WTC11 (cell line): ENCODE data around the gene ZSCAN20. TPM values are rescaled to one million over a fixed set of nuclear protein-coding genes. Genes with fewer than 3 reads are reported as not detected.

Source experiments
- ATAC-seq: fragments of 200-7000 bp; cut with Tn5 transposase; 2 replicates; pipeline ENCODE4 v1.10.0; 2021; ENCODE audit warnings: mild to moderate bottlenecking, moderate library complexity
- CTCF ChIA-PET: fragments of 300-600 bp; sonication (Branson Sonifier 250); formaldehyde crosslinking; loops from one replicate; lab custom pipeline; 2021; ENCODE audit warnings: antibody characterized with exemption; lab: Charles Lee
- POLR2A ChIA-PET: fragments of 350-600 bp; sonication (Branson Sonifier 250); formaldehyde crosslinking; loops from one replicate; lab custom pipeline; 2021; ENCODE audit warnings: antibody characterized with exemption; lab: Charles Lee
- DNase-seq: peaks from one replicate; pipeline ENCODE4 v3.0.0; 2021; ENCODE audit warnings: low spot score
- H3K27ac Mint-ChIP-seq: 2 replicates; pipeline ENCODE4 v1.8.0; 2021; ENCODE audit warnings: mixed read lengths
- H3K27me3 Mint-ChIP-seq: 2 replicates; pipeline ENCODE4 v1.8.0; 2021; ENCODE audit warnings: low read depth, mild to moderate bottlenecking, moderate library complexity, mixed read lengths
- H3K36me3 Mint-ChIP-seq: 2 replicates; pipeline ENCODE4 v1.8.0; 2021; ENCODE audit warnings: mixed read lengths
- H3K4me1 Mint-ChIP-seq: 2 replicates; pipeline ENCODE4 v1.8.0; 2022; ENCODE audit warnings: mixed read lengths
- H3K4me3 Mint-ChIP-seq: 2 replicates; pipeline ENCODE4 v1.8.0; 2021; ENCODE audit warnings: mild to moderate bottlenecking, moderate library complexity, mixed read lengths
- H3K9me3 Mint-ChIP-seq: 2 replicates; pipeline ENCODE4 v1.8.0; 2021; ENCODE audit warnings: mixed read lengths
- ATF6 ChIP-seq: sonication (generic); formaldehyde crosslinking; IDR thresholded peaks from 2 replicates; pipeline ENCODE4 v1.8.1; 2023; ENCODE audit warnings: mild to moderate bottlenecking, missing genetic modification reagents
- CDX4 ChIP-seq: fragments of 250-450 bp; sonication (Bioruptor Pico); IDR thresholded peaks from 2 replicates; pipeline ENCODE4 v1.9.0; 2021; ENCODE audit warnings: moderate library complexity, mild to moderate bottlenecking, inconsistent platforms, borderline replicate concordance
- E2F5 ChIP-seq: sonication (generic); formaldehyde crosslinking; IDR thresholded peaks from 2 replicates; pipeline ENCODE4 v1.8.1; 2022; ENCODE audit warnings: mild to moderate bottlenecking, moderate library complexity, missing genetic modification reagents
- FOXJ3 ChIP-seq: sonication (generic); formaldehyde crosslinking; IDR thresholded peaks from 2 replicates; pipeline ENCODE4 v1.9.0; 2021; ENCODE audit warnings: missing genetic modification reagents, mild to moderate bottlenecking, borderline replicate concordance
- FOXK1 ChIP-seq: sonication (generic); formaldehyde crosslinking; IDR thresholded peaks from 2 replicates; pipeline ENCODE4 v1.8.0; 2022; ENCODE audit warnings: mild to moderate bottlenecking, moderate library complexity, missing genetic modification reagents
- IRF1 ChIP-seq: sonication (generic); formaldehyde crosslinking; IDR thresholded peaks from 2 replicates; pipeline ENCODE4 v1.8.0; 2023; ENCODE audit warnings: missing genetic modification reagents
- IRF2 ChIP-seq: sonication (generic); formaldehyde crosslinking; IDR thresholded peaks from 2 replicates; pipeline ENCODE4 v1.8.0; 2022; ENCODE audit warnings: low read depth, missing genetic modification reagents, borderline replicate concordance
- NFYB ChIP-seq: sonication (generic); formaldehyde crosslinking; conservative IDR thresholded peaks from 2 replicates; pipeline ENCODE4 v1.8.0; 2022; ENCODE audit warnings: low read depth, missing genetic modification reagents
- RELA ChIP-seq: sonication (generic); formaldehyde crosslinking; IDR thresholded peaks from 2 replicates; pipeline ENCODE4 v1.8.1; 2022; ENCODE audit warnings: missing genetic modification reagents, mild to moderate bottlenecking, borderline replicate concordance
- TP53 ChIP-seq: sonication (generic); formaldehyde crosslinking; IDR thresholded peaks from 2 replicates; pipeline ENCODE4 v1.8.1; 2023; ENCODE audit warnings: mild to moderate bottlenecking, missing genetic modification reagents
- ZBTB21 ChIP-seq: sonication (generic); formaldehyde crosslinking; IDR thresholded peaks from 2 replicates; pipeline ENCODE4 v1.8.1; 2023; ENCODE audit warnings: mild to moderate bottlenecking, missing genetic modification reagents, borderline replicate concordance
- ZMAT4 ChIP-seq: fragments of 250-450 bp; sonication (Bioruptor Pico); IDR thresholded peaks from 2 replicates; pipeline ENCODE4 v1.9.0; 2021; ENCODE audit warnings: mild to moderate bottlenecking
- ZNF232 ChIP-seq: sonication (generic); formaldehyde crosslinking; IDR thresholded peaks from 2 replicates; pipeline ENCODE4 v1.8.0; 2022; ENCODE audit warnings: mild to moderate bottlenecking, missing genetic modification reagents
- ZNF396 ChIP-seq: fragments of 250-450 bp; sonication (Bioruptor Pico); IDR thresholded peaks from 2 replicates; pipeline ENCODE4 v1.8.0; 2021; ENCODE audit warnings: mild to moderate bottlenecking, moderate library complexity, borderline replicate concordance
- ZNF423 ChIP-seq: fragments of 250-450 bp; sonication (Bioruptor Pico); IDR thresholded peaks from 2 replicates; pipeline ENCODE4 v2.1.2; 2022; ENCODE audit warnings: mild to moderate bottlenecking, moderate library complexity
- ZNF425 ChIP-seq: fragments of 250-450 bp; sonication (Bioruptor Pico); conservative IDR thresholded peaks from 2 replicates; pipeline ENCODE4 v1.9.0; 2021; ENCODE audit warnings: mild to moderate bottlenecking
- total RNA-seq: library from RNA; stranded (reverse); gene quantifications from 3 replicates; pipeline ENCODE4 v1.2.3, GENCODE V29; 2021
- TF ChIP-seq, protein P1 (sequence below): sonication (generic); formaldehyde crosslinking; IDR thresholded peaks from 2 replicates; pipeline ENCODE4 v1.8.1; 2022; ENCODE audit warnings: low read depth, mild to moderate bottlenecking, moderate library complexity, missing genetic modification reagents, borderline replicate concordance
- TF ChIP-seq, protein P2 (sequence below): sonication (generic); formaldehyde crosslinking; IDR thresholded peaks from 2 replicates; pipeline ENCODE4 v1.8.0; 2022; ENCODE audit warnings: mild to moderate bottlenecking, missing genetic modification reagents
- TF ChIP-seq, protein P3 (sequence below): fragments of 250-450 bp; sonication (Bioruptor Pico); IDR thresholded peaks from 2 replicates; pipeline ENCODE4 v1.9.0; 2021; ENCODE audit warnings: mild to moderate bottlenecking, borderline replicate concordance
- TF ChIP-seq, protein P4 (sequence below): fragments of 250-450 bp; sonication (Bioruptor Pico); IDR thresholded peaks from 2 replicates; pipeline ENCODE4 v1.8.0; 2021; ENCODE audit warnings: mild to moderate bottlenecking

The ZSCAN20 gene
- total RNA-seq, 1 experiment from 2014 or later, result 3.7 TPM

DNA sequence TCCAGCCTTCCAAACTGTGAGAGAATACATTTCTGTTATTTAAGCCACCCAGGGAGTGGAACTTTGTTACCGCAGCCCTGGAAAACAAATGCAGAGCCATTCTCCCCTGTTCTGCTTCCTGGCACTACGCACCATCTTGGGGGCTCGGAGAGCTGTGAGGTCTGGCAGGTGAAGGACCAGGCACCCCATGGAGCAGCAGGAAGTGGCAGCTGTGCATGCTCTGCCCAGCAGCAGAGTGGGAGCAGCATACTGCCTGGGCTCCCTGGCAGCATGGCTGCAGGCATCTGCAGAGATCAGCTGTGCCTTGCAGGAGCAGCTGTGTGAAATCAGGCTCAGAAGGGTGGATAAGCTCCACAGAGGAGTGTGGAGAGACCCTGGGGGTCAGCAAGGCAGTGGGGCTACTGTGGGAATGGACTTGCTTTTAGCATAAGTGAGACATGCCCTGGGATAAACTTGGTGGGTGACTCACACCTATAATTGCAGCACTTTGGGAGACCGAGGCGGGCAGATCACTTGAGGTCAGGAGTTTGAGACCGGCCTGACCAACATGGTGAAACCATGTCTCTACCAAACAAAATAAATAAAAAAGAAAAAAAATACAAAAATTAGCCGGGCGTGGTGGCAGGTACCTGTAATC is 17.7 kb upstream of the ZSCAN20 start:
- no peak for TF ChIP-seq IRF2 (CRISPR knock-in tag)
- TF ChIP-seq TP53 (CRISPR knock-in tag), result no peak
- no peak for TF ChIP-seq FOXJ3 (CRISPR knock-in tag)
- TF ChIP-seq, protein P1, sequence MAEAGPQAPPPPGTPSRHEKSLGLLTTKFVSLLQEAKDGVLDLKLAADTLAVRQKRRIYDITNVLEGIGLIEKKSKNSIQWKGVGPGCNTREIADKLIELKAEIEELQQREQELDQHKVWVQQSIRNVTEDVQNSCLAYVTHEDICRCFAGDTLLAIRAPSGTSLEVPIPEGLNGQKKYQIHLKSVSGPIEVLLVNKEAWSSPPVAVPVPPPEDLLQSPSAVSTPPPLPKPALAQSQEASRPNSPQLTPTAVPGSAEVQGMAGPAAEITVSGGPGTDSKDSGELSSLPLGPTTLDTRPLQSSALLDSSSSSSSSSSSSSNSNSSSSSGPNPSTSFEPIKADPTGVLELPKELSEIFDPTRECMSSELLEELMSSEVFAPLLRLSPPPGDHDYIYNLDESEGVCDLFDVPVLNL (CRISPR knock-in tag), result no peak
- no peak for TF ChIP-seq E2F5 (CRISPR knock-in tag)
- no peak for TF ChIP-seq ZNF396 (CRISPR knock-in tag)
- no peak for TF ChIP-seq ZBTB21 (CRISPR knock-in tag)
- TF ChIP-seq, protein P2, sequence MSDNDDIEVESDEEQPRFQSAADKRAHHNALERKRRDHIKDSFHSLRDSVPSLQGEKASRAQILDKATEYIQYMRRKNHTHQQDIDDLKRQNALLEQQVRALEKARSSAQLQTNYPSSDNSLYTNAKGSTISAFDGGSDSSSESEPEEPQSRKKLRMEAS, result no peak
- TF ChIP-seq ZMAT4 (CRISPR knock-in tag), result no peak
- TF ChIP-seq, protein P3, sequence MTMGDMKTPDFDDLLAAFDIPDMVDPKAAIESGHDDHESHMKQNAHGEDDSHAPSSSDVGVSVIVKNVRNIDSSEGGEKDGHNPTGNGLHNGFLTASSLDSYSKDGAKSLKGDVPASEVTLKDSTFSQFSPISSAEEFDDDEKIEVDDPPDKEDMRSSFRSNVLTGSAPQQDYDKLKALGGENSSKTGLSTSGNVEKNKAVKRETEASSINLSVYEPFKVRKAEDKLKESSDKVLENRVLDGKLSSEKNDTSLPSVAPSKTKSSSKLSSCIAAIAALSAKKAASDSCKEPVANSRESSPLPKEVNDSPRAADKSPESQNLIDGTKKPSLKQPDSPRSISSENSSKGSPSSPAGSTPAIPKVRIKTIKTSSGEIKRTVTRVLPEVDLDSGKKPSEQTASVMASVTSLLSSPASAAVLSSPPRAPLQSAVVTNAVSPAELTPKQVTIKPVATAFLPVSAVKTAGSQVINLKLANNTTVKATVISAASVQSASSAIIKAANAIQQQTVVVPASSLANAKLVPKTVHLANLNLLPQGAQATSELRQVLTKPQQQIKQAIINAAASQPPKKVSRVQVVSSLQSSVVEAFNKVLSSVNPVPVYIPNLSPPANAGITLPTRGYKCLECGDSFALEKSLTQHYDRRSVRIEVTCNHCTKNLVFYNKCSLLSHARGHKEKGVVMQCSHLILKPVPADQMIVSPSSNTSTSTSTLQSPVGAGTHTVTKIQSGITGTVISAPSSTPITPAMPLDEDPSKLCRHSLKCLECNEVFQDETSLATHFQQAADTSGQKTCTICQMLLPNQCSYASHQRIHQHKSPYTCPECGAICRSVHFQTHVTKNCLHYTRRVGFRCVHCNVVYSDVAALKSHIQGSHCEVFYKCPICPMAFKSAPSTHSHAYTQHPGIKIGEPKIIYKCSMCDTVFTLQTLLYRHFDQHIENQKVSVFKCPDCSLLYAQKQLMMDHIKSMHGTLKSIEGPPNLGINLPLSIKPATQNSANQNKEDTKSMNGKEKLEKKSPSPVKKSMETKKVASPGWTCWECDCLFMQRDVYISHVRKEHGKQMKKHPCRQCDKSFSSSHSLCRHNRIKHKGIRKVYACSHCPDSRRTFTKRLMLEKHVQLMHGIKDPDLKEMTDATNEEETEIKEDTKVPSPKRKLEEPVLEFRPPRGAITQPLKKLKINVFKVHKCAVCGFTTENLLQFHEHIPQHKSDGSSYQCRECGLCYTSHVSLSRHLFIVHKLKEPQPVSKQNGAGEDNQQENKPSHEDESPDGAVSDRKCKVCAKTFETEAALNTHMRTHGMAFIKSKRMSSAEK (CRISPR knock-in tag), result no peak
- TF ChIP-seq, protein P4, sequence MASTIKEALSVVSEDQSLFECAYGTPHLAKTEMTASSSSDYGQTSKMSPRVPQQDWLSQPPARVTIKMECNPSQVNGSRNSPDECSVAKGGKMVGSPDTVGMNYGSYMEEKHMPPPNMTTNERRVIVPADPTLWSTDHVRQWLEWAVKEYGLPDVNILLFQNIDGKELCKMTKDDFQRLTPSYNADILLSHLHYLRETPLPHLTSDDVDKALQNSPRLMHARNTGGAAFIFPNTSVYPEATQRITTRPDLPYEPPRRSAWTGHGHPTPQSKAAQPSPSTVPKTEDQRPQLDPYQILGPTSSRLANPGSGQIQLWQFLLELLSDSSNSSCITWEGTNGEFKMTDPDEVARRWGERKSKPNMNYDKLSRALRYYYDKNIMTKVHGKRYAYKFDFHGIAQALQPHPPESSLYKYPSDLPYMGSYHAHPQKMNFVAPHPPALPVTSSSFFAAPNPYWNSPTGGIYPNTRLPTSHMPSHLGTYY, result no peak
- TF ChIP-seq ZNF423 (CRISPR knock-in tag), result no peak
- TF ChIP-seq ATF6 (CRISPR knock-in tag), result no peak
- no peak for TF ChIP-seq ZNF232 (CRISPR knock-in tag)
- no peak for TF ChIP-seq CDX4 (CRISPR knock-in tag)
- TF ChIP-seq NFYB (CRISPR knock-in tag), result no peak
- TF ChIP-seq IRF1 (CRISPR knock-in tag), result no peak
- TF ChIP-seq ZNF425 (CRISPR knock-in tag), result no peak
- TF ChIP-seq RELA, result no peak
- no peak for TF ChIP-seq FOXK1 (CRISPR knock-in tag)
- Mint-ChIP-seq H3K4me1 (peaks cover 12% of the 10 kb centered on the region), H3K4me3 (no peak overlapping the region), H3K9me3 (peaks cover 3% of the 10 kb centered on the region; the same call in 1 of the 2 replicates), H3K36me3 (no peaks in the 10 kb centered on the region), H3K27ac (no peak overlapping the region), H3K27me3 (peaks cover 7% of the 10 kb centered on the region; the same call in 1 of the 2 replicates)
- ChIA-PET POLR2A (no interaction called here), CTCF (interaction anchor here (0.6 to 3.4 kb wide), 18 partner anchors 10 to 352 kb away, joined by 3 to 42 read pairs (median 6); partner anchors contain the start of genes PHC2 and ZSCAN20)
- ATAC-seq (peak; percentile 55), DNase-seq (no peak)
